HEK293 (cell line): ENCODE results near the gene MED15.

Experiments used
- CTCF ChIP-seq: fragments of 450-650 bp; formaldehyde crosslinking; IDR thresholded peaks from 2 replicates; pipeline ENCODE4 v1.5.1; 2016; ENCODE audit warnings: missing biosample characterization, missing genetic modification characterization
- KLF7 ChIP-seq: fragments of 450-650 bp; formaldehyde crosslinking; IDR thresholded peaks from 2 replicates; pipeline ENCODE4 v1.5.1; 2016; ENCODE audit warnings: missing biosample characterization, missing genetic modification characterization, borderline replicate concordance
- MZF1 ChIP-seq: fragments of 450-650 bp; formaldehyde crosslinking; IDR thresholded peaks from 2 replicates; pipeline ENCODE4 v1.5.1; 2017; ENCODE audit warnings: missing biosample characterization, missing genetic modification characterization, borderline replicate concordance
- TCF7L2 ChIP-seq: IDR thresholded peaks from 2 replicates; pipeline ENCODE4 v1.6.1; 2011; ENCODE audit warnings: low read depth, mild to moderate bottlenecking, inconsistent platforms, low read length, moderate library complexity, borderline replicate concordance
- WT1 ChIP-seq: fragments of 450-650 bp; formaldehyde crosslinking; IDR thresholded peaks from 2 replicates; pipeline ENCODE4 v1.5.1; 2016; ENCODE audit warnings: missing biosample characterization, missing genetic modification characterization
- ZBTB11 ChIP-seq: fragments of 450-650 bp; formaldehyde crosslinking; conservative IDR thresholded peaks from 2 replicates; pipeline ENCODE4 v1.5.1; 2016; ENCODE audit warnings: low read depth, missing biosample characterization, missing genetic modification characterization
- ZNF121 ChIP-seq: fragments of 450-650 bp; formaldehyde crosslinking; IDR thresholded peaks from 2 replicates; pipeline ENCODE4 v1.5.1; 2016; ENCODE audit warnings: missing biosample characterization, missing genetic modification characterization
- ZNF350 ChIP-seq: fragments of 450-650 bp; formaldehyde crosslinking; IDR thresholded peaks from 2 replicates; pipeline ENCODE4 v1.5.0; 2017; ENCODE audit warnings: missing biosample characterization, mild to moderate bottlenecking, missing genetic modification characterization
- ZNF776 ChIP-seq: fragments of 450-650 bp; formaldehyde crosslinking; IDR thresholded peaks from 2 replicates; pipeline ENCODE4 v1.5.0; 2017; ENCODE audit warnings: missing biosample characterization, missing genetic modification characterization, borderline replicate concordance

GRCh38 chr22:20584029-20584871, 76.8 kb downstream of the MED15 start:
- TF ChIP-seq TCF7L2 (no peak), CTCF (no peak), ZNF776 (tag by site-specific recombination) (no peak), KLF7 (tag by site-specific recombination) (no peak), ZNF350 (no peak), WT1 (tag by site-specific recombination) (no peak), ZNF121 (tag by site-specific recombination) (no peak), ZBTB11 (tag by site-specific recombination) (no peak), MZF1 (no peak)
